ENCODE results near the gene MFAP2. TPM values are rescaled to one million over a fixed set of nuclear protein-coding genes. Genes with fewer than 3 reads are reported as not detected.
A peak's percentile ranks its signal among the peaks of the same experiment; 100 is the strongest.

Gene MFAP2, protein sequence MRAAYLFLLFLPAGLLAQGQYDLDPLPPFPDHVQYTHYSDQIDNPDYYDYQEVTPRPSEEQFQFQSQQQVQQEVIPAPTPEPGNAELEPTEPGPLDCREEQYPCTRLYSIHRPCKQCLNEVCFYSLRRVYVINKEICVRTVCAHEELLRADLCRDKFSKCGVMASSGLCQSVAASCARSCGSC
- total RNA-seq = 10 to 100 TPM in 1 of 4 donors, 1 to 10 TPM in 3; 3.9 to 16.0 (median 5.4) TPM

DNA sequence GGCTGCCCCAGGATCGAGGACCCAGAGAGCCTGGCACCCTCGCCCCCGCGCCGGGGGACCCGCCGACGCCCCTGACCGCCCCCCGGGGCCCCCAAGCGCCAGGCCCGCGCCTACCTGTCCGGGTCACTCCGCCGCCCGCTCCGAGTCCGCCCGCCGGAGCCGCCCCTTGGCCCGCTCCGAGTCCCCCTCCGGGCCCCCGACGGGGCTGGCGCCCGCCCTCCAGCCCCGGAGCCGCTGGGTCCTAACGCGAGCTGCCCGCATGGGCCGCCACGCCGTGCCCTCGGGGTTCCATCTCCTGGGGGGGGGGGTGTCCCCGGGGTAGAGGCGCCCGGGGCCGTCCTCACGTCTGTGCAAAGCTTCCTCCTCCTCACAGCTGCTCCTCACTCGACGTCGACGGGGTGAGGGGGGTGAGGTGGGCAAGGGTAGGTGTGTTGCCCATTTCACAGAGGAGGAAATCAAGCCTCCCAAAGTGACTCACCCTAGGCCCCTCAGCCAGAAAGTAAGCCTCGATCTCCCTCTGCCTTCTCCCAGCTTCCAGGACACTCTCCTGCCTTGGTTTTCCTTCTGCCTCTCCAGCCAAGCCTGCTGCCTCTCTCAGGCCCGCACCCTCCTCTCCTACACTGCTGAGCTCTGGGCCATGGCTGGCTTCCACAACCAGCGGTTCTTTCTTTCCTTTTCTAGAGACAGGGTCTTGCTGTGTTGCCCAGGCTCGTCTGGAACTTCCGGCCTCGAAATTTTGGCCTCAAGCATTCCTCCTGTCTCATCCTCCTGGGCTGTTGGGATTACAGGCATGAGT, at the start of gene MFAP2:
TSS of gene MFAP2 (minus strand) at position 148 of the 796 bp plus-strand sequence. CDS start 2,347 bp downstream, outside the sequence.
- intact Hi-C loops (cut with DNase I; ENCODE audit: low total_unique reads) = no loop called here

DNA sequence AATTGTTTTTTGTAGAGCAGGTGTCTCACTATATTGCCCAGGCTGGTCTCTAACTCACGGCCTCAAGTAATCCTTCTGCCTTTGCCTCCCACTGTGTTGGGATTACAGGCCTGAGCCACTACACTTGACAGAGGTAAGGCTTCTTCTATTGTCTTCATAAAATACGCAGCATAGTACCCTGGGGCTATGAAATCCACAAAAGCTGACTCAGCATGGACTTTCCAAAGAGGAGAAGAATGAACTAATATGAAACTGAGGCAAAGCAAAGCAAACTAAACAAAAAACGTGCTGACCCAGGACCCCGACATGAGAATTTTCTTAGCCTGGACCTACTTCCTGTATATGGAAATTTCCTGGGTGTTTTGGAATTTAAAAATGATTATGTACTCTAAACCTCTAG, 49.8 kb upstream of the MFAP2 start:
- no peak for DNase-seq (ENCODE audit: low spot score in 2 of 2)
- no peak overlapping the region for H3K4me3 ChIP-seq (ENCODE audit: low read depth, poor library complexity, severe bottlenecking)
- intact Hi-C loops (cut with DNase I; ENCODE audit: low total_unique reads) = no loop called here
- TF ChIP-seq, protein P1, sequence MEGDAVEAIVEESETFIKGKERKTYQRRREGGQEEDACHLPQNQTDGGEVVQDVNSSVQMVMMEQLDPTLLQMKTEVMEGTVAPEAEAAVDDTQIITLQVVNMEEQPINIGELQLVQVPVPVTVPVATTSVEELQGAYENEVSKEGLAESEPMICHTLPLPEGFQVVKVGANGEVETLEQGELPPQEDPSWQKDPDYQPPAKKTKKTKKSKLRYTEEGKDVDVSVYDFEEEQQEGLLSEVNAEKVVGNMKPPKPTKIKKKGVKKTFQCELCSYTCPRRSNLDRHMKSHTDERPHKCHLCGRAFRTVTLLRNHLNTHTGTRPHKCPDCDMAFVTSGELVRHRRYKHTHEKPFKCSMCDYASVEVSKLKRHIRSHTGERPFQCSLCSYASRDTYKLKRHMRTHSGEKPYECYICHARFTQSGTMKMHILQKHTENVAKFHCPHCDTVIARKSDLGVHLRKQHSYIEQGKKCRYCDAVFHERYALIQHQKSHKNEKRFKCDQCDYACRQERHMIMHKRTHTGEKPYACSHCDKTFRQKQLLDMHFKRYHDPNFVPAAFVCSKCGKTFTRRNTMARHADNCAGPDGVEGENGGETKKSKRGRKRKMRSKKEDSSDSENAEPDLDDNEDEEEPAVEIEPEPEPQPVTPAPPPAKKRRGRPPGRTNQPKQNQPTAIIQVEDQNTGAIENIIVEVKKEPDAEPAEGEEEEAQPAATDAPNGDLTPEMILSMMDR (IDR thresholded peaks at IDR 0.05) = no peak
- TF ChIP-seq POLR2A (IDR thresholded peaks at IDR 0.05) = no peak
- 77 to 81% methylated on average over 4 of the region's 4 CpGs for WGBS, 2 donors

More for the DNA sequence above, at the start of gene MFAP2:
- peak within 1 kb of the TSS; percentile 39 for H3K4me3 ChIP-seq (ENCODE audit: low read depth, poor library complexity, severe bottlenecking)
- no peak for DNase-seq (ENCODE audit: low spot score in 2 of 2)
- TF ChIP-seq POLR2A (IDR thresholded peaks at IDR 0.05) = no peak
- TF ChIP-seq, protein P1 (IDR thresholded peaks at IDR 0.05) = no peak
- WGBS, 2 donors = 4 to 21% methylated on average over 14 to 49 of the region's 53 CpGs

DNA sequence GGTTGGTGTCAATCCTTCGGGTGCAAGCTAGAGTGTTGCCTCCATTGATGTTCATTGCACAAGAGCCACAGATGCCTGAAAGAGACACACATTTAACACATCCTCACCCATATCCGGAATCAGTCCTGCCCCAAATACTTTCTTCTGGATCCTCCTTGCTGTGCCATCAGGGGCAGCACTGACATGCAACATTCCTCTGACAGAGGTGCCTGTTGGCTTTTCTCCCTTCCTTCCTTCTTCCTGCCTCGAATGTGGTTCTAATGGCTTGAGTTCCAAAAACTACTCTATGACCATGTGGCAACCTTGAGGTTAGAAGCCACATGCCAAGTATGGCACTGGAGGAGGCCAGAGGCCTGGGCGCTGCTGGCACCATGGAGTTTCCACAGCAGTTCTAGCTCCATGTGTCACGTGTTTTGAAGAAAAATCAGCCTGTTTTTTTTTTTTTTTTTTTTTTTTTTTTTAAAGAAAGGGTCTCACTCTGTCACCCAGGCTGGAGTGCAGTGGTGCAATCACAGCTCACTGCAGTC, 48.3 kb upstream of the MFAP2 start:
- WGBS, 2 donors = 62 to 64% methylated on average over 5 of the region's 5 CpGs
- DNase-seq (ENCODE audit: low spot score in 2 of 2) = no peak
- H3K4me3 ChIP-seq (ENCODE audit: low read depth, poor library complexity, severe bottlenecking) = no peak overlapping the region
- intact Hi-C loops (cut with DNase I; ENCODE audit: low total_unique reads) = no loop called here
- TF ChIP-seq POLR2A (IDR thresholded peaks at IDR 0.05) = no peak
- TF ChIP-seq, protein P1 (IDR thresholded peaks at IDR 0.05) = no peak

DNA sequence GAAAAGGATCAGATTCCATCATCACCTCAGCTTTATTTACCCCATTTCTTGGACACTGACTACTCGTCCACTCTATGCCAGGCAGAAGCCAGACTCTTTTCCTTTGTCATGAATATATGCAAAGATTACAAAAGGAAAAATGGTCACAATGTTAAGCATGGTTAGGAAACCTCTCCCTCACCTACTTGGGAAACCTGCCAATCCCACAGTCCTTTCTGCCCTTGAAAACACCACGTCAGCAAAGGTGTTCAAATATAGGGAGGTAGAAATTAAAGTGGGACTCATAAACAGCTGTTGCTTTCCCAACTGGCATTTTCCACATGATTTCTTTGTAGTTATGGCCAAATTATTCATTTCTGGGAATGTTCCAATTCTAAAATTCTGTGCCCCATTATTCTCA, 47.5 kb upstream of the MFAP2 start:
- TF ChIP-seq, protein P1 (IDR thresholded peaks at IDR 0.05) = no peak
- no peak for TF ChIP-seq POLR2A (IDR thresholded peaks at IDR 0.05)
- 46 to 55% methylated on average over 2 of the region's 2 CpGs for WGBS, 2 donors
- H3K4me3 ChIP-seq (ENCODE audit: low read depth, poor library complexity, severe bottlenecking) = no peak overlapping the region
- intact Hi-C loops (cut with DNase I; ENCODE audit: low total_unique reads) = no loop called here
- DNase-seq (ENCODE audit: low spot score in 2 of 2) = no peak

DNA sequence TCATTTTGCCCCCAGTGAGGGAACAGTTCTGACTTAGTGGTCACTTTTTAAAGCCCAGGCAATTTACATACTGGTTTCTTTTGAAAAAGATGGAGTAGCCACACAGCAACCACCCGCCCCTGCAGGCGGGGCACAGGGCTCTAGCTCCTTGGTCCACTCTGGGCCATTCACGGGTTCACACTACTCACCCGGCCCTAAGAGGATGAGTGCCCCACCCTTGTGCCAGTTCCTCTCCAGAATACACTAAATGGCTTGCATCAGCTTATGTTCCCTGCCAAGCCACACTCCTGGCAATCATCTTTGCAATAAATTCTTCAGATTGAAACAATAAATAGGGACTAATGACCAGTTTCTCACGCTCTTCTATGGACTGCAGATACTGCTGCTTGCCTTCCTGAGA, 47.0 kb upstream of the MFAP2 start:
- no peak for TF ChIP-seq POLR2A (IDR thresholded peaks at IDR 0.05)
- TF ChIP-seq, protein P1 (IDR thresholded peaks at IDR 0.05) = no peak
- no peak overlapping the region for H3K4me3 ChIP-seq (ENCODE audit: low read depth, poor library complexity, severe bottlenecking)
- 43 to 56% methylated on average over 5 of the region's 5 CpGs for WGBS, 2 donors
- intact Hi-C loops (cut with DNase I; ENCODE audit: low total_unique reads) = no loop called here
- peak; percentile 63 to 87 for DNase-seq (ENCODE audit: low spot score in 2 of 2)
